HepG2 (cell line): ENCODE measurements around the gene TNKS1BP1. TPM values are rescaled to one million over a fixed set of nuclear protein-coding genes. Genes with fewer than 3 reads are reported as not detected.

Experiments
- ATAC-seq: fragments of 200-7000 bp; cut with Tn5 transposase; 3 replicates; pipeline ENCODE4 v1.9.1; 2020; ENCODE audit warnings: mild to moderate bottlenecking, moderate library complexity
- BruUV-seq: library from RNA; stranded (reverse); fragments of 400-500 nt; replicated peaks from 2 replicates; lab custom pipeline; 2021; lab: Mats Ljungman, UMichigan
- CTCF ChIA-PET: fragments of 300-600 bp; formaldehyde crosslinking; extraction: SDS; loops from one replicate; lab custom pipeline; 2021; ENCODE audit warnings: low total read pairs, inconsistent platforms, low intra/inter-chr PET ratio; lab: Yijun Ruan, JAX
- POLR2A ChIA-PET: fragments of 350-600 bp; sonication (Branson Sonifier 250); formaldehyde crosslinking; loops from one replicate; lab custom pipeline; 2020; ENCODE audit warnings: antibody characterized with exemption, inconsistent platforms; lab: Yijun Ruan, JAX
- DNase-seq: peaks from one replicate; pipeline ENCODE4 v3.0.0-alpha.2; 2015; ENCODE audit warnings: low spot score
- FAIRE-seq: peaks from 3 replicates; lab custom pipeline; 2011; peaks lifted over from hg19 to GRCh38; lab: Jason Lieb, UNC
- H2AFZ ChIP-seq: one replicate; pipeline ENCODE4 v1.6.1; 2011; ENCODE audit warnings: low read length, inconsistent platforms
- H3K27ac ChIP-seq: fragments of 300-600 bp; 3 replicates; pipeline ENCODE4 v1.8.0; 2011; ENCODE audit warnings: mixed run types, mild to moderate bottlenecking, mixed read lengths, low read length, inconsistent platforms; ENCODE audit not compliant: insufficient read depth; ENCODE audit errors: extremely low read length
- H3K27me3 ChIP-seq, 2 experiments: fragments of 200-600 bp in 1 of 2; 2 replicates in 1 of 2; 3 replicates in 1 of 2; pipeline versions ENCODE4 v1.6.0 to v1.8.0; 2011; ENCODE audit warnings: low read length in 2 of 2, mild to moderate bottlenecking in 2 of 2, moderate library complexity in 2 of 2, inconsistent platforms in 1 of 2; ENCODE audit not compliant: insufficient read depth in 2 of 2, control insufficient read depth in 1 of 2
- H3K36me3 ChIP-seq, 2 experiments: fragments of 200-600 bp in 1 of 2; replicated peaks in 1 of 2; 2 replicates in 1 of 2; 3 replicates in 1 of 2; pipeline versions ENCODE4 v1.5.1 to v1.8.0; 2011; ENCODE audit warnings: low read length in 2 of 2, inconsistent platforms in 1 of 2; ENCODE audit not compliant: insufficient read depth in 2 of 2, control insufficient read depth in 1 of 2
- H3K4me1 ChIP-seq: 2 replicates; pipeline ENCODE4 v1.5.1; 2012; ENCODE audit warnings: low read length, inconsistent platforms; ENCODE audit not compliant: insufficient read depth
- H3K4me2 ChIP-seq: 2 replicates; pipeline ENCODE4 v1.6.0; 2011; ENCODE audit warnings: low read depth, low read length, inconsistent platforms
- H3K4me3 ChIP-seq, 3 experiments: fragments of 200-600 bp in 1 of 3; sonication (generic), shearing (Covaris generic) in 1 of 3; replicated peaks in 1 of 3; 2 replicates each; pipeline ENCODE4 v1.5.1; 2011 to 2016; ENCODE audit warnings: low read length in 3 of 3, inconsistent platforms in 2 of 3, low read depth in 2 of 3, mild to moderate bottlenecking in 2 of 3, control low read depth in 1 of 3, mixed read lengths in 1 of 3; ENCODE audit not compliant: insufficient read depth in 1 of 3
- H3K79me2 ChIP-seq: one replicate; pipeline ENCODE4 v1.6.1; 2011; ENCODE audit warnings: low read length, inconsistent platforms; ENCODE audit not compliant: insufficient read depth
- H3K9ac ChIP-seq: 2 replicates; pipeline ENCODE4 v1.6.0; 2011; ENCODE audit warnings: mild to moderate bottlenecking, low read depth, low read length, inconsistent platforms; ENCODE audit not compliant: insufficient read depth
- H3K9me3 ChIP-seq: 2 replicates; pipeline ENCODE4 v1.5.1; 2012; ENCODE audit warnings: mild to moderate bottlenecking, low read length
- H4K20me1 ChIP-seq: 2 replicates; pipeline ENCODE4 v1.6.0; 2011; ENCODE audit warnings: inconsistent platforms, mild to moderate bottlenecking, low read length, moderate library complexity; ENCODE audit not compliant: insufficient read depth
- BHLHE40 ChIP-seq: IDR thresholded peaks from 2 replicates; pipeline ENCODE4 v1.6.1; 2011; ENCODE audit warnings: low read length, improper control_type of control experiment
- ETV5 ChIP-seq: IDR thresholded peaks from 2 replicates; pipeline ENCODE4 v1.6.1; 2018; ENCODE audit warnings: missing biosample characterization, missing genetic modification reagents, inconsistent platforms, borderline replicate concordance
- GTF3A ChIP-seq: sonication (generic); formaldehyde crosslinking; conservative IDR thresholded peaks from 2 replicates; pipeline ENCODE4 v1.4.0; 2020; ENCODE audit warnings: mild to moderate bottlenecking, missing genetic modification reagents
- MAFG ChIP-seq: sonication (generic); formaldehyde crosslinking; IDR thresholded peaks from 2 replicates; pipeline ENCODE4 v1.5.1; 2020; ENCODE audit warnings: mild to moderate bottlenecking, missing genetic modification reagents
- MED8 ChIP-seq: sonication (generic); formaldehyde crosslinking; IDR thresholded peaks from 2 replicates; pipeline ENCODE4 v1.8.1; 2023; ENCODE audit warnings: mild to moderate bottlenecking, missing genetic modification reagents; ENCODE audit not compliant: insufficient replicate concordance
- MXD1 ChIP-seq: sonication (generic); formaldehyde crosslinking; IDR thresholded peaks from 2 replicates; pipeline ENCODE4 v1.4.0; 2020; ENCODE audit warnings: mild to moderate bottlenecking, missing genetic modification reagents
- PRMT3 ChIP-seq: sonication (generic); formaldehyde crosslinking; IDR thresholded peaks from 2 replicates; pipeline ENCODE4 v1.8.1; 2022; ENCODE audit warnings: low read depth, mild to moderate bottlenecking, moderate library complexity, missing genetic modification reagents, borderline replicate concordance
- ZEB1 ChIP-seq: IDR thresholded peaks from 2 replicates; pipeline ENCODE4 v1.6.1; 2012; ENCODE audit warnings: mild to moderate bottlenecking, low read depth, inconsistent platforms; ENCODE audit not compliant: insufficient replicate concordance
- ZNF441 ChIP-seq: sonication (generic); formaldehyde crosslinking; IDR thresholded peaks from 2 replicates; pipeline ENCODE4 v1.7.0; 2021; ENCODE audit warnings: missing genetic modification reagents, borderline replicate concordance
- ZNF501 ChIP-seq: sonication (generic); formaldehyde crosslinking; IDR thresholded peaks from 2 replicates; pipeline ENCODE4 v1.5.1; 2020; ENCODE audit warnings: mild to moderate bottlenecking, moderate library complexity, missing genetic modification reagents
- ZNF503 ChIP-seq: sonication (generic); formaldehyde crosslinking; IDR thresholded peaks from 2 replicates; pipeline ENCODE4 v1.4.0; 2020; ENCODE audit warnings: missing genetic modification reagents
- ZNF614 ChIP-seq: IDR thresholded peaks from 2 replicates; pipeline ENCODE4 v1.6.1; 2018; ENCODE audit warnings: missing biosample characterization, missing genetic modification reagents, inconsistent platforms, borderline replicate concordance
- ZNF772 ChIP-seq: sonication (generic); formaldehyde crosslinking; IDR thresholded peaks from 2 replicates; pipeline ENCODE4 v1.5.0; 2020; ENCODE audit warnings: mild to moderate bottlenecking, missing genetic modification reagents
- WGBS: methylation state at CpG from one replicate; pipeline ENCODE4 v1.1.6; 2017; ENCODE audit warnings: low lambda C conversion rate; 5-methylcytosine and 5-hydroxymethylcytosine counted together
- in situ Hi-C: cut with HindIII; loops from 2 replicates; pipeline ENCODE4 v1.10.0; 2017; ENCODE audit warnings: low pct_unique_long_range_greater_than_20kb; ENCODE audit not compliant: extremely low pct_ligation_motif_present
- intact Hi-C: fragments of 100-400 bp; cut with micrococcal nuclease; formaldehyde crosslinking; loops from one replicate; pipeline ENCODE4 v1.10.0; 2022; ENCODE audit not compliant: unreplicated experiment
- polyA plus RNA-seq, 8 experiments: library from polyadenylated mRNA; depleted of rRNA in 3 of 8; stranded (reverse) in 7 of 8; unstranded in 1 of 8; fragments of >200 nt; fragmentation: Illumina TruSeq in 4 of 8; extraction: Trizol in 4 of 8; gene quantifications; 2 replicates each; pipeline versions ENCODE4 v1.2.1 to v1.2.3, GENCODE V29; 2011 to 2016; ENCODE audit warnings: low read depth in 4 of 8, missing spikeins in 1 of 8, mixed read lengths in 1 of 8; ENCODE audit not compliant: insufficient read depth in 1 of 8
- total RNA-seq, 5 experiments: library from RNA; depleted of rRNA; stranded (reverse); fragments of >200 nt; fragmentation: Illumina TruSeq; extraction: Trizol; gene quantifications; 2 replicates each; pipeline ENCODE4 v1.2.3, GENCODE V29; 2016; ENCODE audit warnings: low read depth in 1 of 5
- TF ChIP-seq, protein P1 (sequence below): sonication (generic); formaldehyde crosslinking; IDR thresholded peaks from 2 replicates; pipeline ENCODE4 v1.5.0; 2020; ENCODE audit warnings: missing genetic modification reagents
- TF ChIP-seq, protein P2 (sequence below): sonication (generic); formaldehyde crosslinking; IDR thresholded peaks from 2 replicates; pipeline ENCODE4 v1.5.1; 2020; ENCODE audit warnings: mild to moderate bottlenecking, missing genetic modification reagents, moderate library complexity

TNKS1BP1 gene
- total and polyA plus RNA-seq, 2 of the 13 experiments (the other 11 are each of a cell fraction or from before 2014, with no cell fraction given) = 13.7 to 15.0 TPM

GRCh38 chr11:57359396-57359795 is 34.6 kb upstream of the TNKS1BP1 start (continued):
- no peak for TF ChIP-seq ZNF503

- DNase-seq = no peak
- H3K27me3 ChIP-seq = peaks cover 0 to 8% of the 10 kb centered on the region in 2 experiments; a peak in 2 of 5 replicates
- no peak for FAIRE-seq
- ChIA-PET POLR2A (interaction anchor here (2.0 kb wide), 1 partner anchor 95 kb away, joined by 4 read pairs; no protein-coding TSS in a partner anchor), CTCF (no interaction called here)
- H2AFZ ChIP-seq = no peak overlapping the region
- no TSS peak for BruUV-seq
- peaks cover 15% of the 10 kb centered on the region for H3K4me1 ChIP-seq
- no peak overlapping the region for H3K4me3 ChIP-seq
- no peaks in the 10 kb centered on the region for H3K79me2 ChIP-seq
- no peaks in the 10 kb centered on the region for H3K36me3 ChIP-seq
- 51% methylated on average over 6 of the region's 9 CpGs for WGBS
- no peak overlapping the region for H3K4me2 ChIP-seq
- in situ Hi-C loops = loop anchor here (10.0 kb wide), 1 partner anchor 514 kb away; no protein-coding TSS in a partner anchor
- no peak overlapping the region for H3K27ac ChIP-seq
- no peak for ATAC-seq
- no peaks in the 10 kb centered on the region for H3K9me3 ChIP-seq
- no peaks in the 10 kb centered on the region for H4K20me1 ChIP-seq
- intact Hi-C loops = no loop called here
- H3K9ac ChIP-seq = no peak overlapping the region
- TF ChIP-seq ZNF441 (CRISPR knock-in tag) = no peak
- no peak for TF ChIP-seq ZEB1
- no peak for TF ChIP-seq MAFG (CRISPR knock-in tag)
- TF ChIP-seq ZNF614 (CRISPR knock-in tag) = no peak
- no peak for TF ChIP-seq ZNF772 (CRISPR knock-in tag)
- TF ChIP-seq MED8 (CRISPR knock-in tag) = no peak
- TF ChIP-seq, protein P1, sequence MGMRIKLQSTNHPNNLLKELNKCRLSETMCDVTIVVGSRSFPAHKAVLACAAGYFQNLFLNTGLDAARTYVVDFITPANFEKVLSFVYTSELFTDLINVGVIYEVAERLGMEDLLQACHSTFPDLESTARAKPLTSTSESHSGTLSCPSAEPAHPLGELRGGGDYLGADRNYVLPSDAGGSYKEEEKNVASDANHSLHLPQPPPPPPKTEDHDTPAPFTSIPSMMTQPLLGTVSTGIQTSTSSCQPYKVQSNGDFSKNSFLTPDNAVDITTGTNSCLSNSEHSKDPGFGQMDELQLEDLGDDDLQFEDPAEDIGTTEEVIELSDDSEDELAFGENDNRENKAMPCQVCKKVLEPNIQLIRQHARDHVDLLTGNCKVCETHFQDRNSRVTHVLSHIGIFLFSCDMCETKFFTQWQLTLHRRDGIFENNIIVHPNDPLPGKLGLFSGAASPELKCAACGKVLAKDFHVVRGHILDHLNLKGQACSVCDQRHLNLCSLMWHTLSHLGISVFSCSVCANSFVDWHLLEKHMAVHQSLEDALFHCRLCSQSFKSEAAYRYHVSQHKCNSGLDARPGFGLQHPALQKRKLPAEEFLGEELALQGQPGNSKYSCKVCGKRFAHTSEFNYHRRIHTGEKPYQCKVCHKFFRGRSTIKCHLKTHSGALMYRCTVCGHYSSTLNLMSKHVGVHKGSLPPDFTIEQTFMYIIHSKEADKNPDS = no peak
- TF ChIP-seq GTF3A (CRISPR knock-in tag) = no peak
- TF ChIP-seq, protein P2, sequence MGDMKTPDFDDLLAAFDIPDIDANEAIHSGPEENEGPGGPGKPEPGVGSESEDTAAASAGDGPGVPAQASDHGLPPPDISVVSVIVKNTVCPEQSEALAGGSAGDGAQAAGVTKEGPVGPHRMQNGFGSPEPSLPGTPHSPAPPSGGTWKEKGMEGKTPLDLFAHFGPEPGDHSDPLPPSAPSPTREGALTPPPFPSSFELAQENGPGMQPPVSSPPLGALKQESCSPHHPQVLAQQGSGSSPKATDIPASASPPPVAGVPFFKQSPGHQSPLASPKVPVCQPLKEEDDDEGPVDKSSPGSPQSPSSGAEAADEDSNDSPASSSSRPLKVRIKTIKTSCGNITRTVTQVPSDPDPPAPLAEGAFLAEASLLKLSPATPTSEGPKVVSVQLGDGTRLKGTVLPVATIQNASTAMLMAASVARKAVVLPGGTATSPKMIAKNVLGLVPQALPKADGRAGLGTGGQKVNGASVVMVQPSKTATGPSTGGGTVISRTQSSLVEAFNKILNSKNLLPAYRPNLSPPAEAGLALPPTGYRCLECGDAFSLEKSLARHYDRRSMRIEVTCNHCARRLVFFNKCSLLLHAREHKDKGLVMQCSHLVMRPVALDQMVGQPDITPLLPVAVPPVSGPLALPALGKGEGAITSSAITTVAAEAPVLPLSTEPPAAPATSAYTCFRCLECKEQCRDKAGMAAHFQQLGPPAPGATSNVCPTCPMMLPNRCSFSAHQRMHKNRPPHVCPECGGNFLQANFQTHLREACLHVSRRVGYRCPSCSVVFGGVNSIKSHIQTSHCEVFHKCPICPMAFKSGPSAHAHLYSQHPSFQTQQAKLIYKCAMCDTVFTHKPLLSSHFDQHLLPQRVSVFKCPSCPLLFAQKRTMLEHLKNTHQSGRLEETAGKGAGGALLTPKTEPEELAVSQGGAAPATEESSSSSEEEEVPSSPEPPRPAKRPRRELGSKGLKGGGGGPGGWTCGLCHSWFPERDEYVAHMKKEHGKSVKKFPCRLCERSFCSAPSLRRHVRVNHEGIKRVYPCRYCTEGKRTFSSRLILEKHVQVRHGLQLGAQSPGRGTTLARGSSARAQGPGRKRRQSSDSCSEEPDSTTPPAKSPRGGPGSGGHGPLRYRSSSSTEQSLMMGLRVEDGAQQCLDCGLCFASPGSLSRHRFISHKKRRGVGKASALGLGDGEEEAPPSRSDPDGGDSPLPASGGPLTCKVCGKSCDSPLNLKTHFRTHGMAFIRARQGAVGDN = no peak
- TF ChIP-seq ETV5 (CRISPR knock-in tag) = no peak
- TF ChIP-seq MXD1 = no peak
- TF ChIP-seq BHLHE40 = no peak
- no peak for TF ChIP-seq ZNF501 (CRISPR knock-in tag)
- TF ChIP-seq PRMT3 (CRISPR knock-in tag) = no peak
These were observed 34.2 kb upstream of the TNKS1BP1 start for GRCh38 chr11:57358991-57359390.
